Urinary bladder (tissue), 4 donors: ENCODE measurements around the gene FER1L5. TPM values are rescaled to one million over a fixed set of nuclear protein-coding genes. Genes with fewer than 3 reads are reported as not detected.

Source experiments
- DNase-seq: peaks from one replicate; pipeline ENCODE4 v3.0.0-alpha.2; 2015; ENCODE audit errors: extremely low spot score
- H3K27ac ChIP-seq: one replicate; pipeline ENCODE4 v1.5.1; 2013; ENCODE audit warnings: low read depth, mild to moderate bottlenecking, moderate library complexity
- H3K36me3 ChIP-seq: one replicate; pipeline ENCODE4 v1.6.1; 2013; ENCODE audit warnings: mild to moderate bottlenecking, moderate library complexity; ENCODE audit not compliant: insufficient read depth
- H3K4me1 ChIP-seq: one replicate; pipeline ENCODE4 v1.6.1; 2013; ENCODE audit warnings: mild to moderate bottlenecking, moderate library complexity; ENCODE audit not compliant: insufficient read depth
- H3K4me3 ChIP-seq: one replicate; pipeline ENCODE4 v1.5.1; 2013; ENCODE audit warnings: low read depth, low read length
- WGBS: extraction: QIAGEN DNeasy Blood & Tissue Kit; methylation state at CpG from one replicate; pipeline ENCODE4 v1.1.7; 2013; 5-methylcytosine and 5-hydroxymethylcytosine counted together
- polyA plus RNA-seq: library from polyadenylated mRNA; stranded (reverse); fragments of 200-250 nt; gene quantifications from one replicate; pipeline ENCODE4 v1.2.3, GENCODE V29; 2013
- total RNA-seq: library from RNA; depleted of rRNA; stranded (reverse); fragments of >200 nt; gene quantifications from one replicate; pipeline ENCODE4 v1.2.3, GENCODE V29; 2014
- donor health status: healthy with polysubstance abuse.
- donor health status: healthy.

FER1L5 gene
- total and polyA plus RNA-seq, 2 donors, result 0.01 to 0.58 TPM

DNA sequence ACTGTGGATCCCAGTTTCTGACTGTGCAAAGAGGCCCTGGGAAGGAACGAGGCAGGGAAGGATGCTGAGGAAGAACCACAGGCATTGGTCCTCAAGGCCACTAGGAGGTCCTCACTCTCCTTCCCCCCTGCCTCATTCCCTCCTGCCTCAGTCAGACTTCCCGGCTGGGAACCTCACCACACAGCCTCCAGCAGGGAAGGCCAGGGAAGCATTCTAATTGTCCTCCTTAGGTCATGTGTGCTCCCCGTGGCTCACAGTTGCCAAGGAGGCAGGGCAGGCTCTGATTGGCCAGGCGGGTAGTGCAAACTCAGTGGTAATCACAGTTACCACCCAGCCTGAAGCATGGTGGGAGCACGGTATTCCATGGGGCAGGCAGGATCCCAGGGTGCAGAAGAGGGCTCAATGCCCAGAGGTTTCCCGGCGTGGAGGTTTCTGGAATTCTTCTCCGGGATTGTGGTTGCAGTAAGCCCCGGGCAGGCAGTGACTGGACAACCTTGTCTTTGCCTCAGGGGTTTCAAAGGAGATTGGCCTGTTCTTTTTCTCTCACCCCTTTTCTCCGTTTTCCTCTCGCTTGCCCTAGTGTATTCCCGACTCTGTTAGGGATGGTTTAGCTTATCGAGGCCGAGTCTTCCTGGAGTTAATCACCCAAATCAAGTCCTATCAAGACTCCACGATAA is 27.1 kb downstream of the FER1L5 start:
- H3K4me3 ChIP-seq, result no peak overlapping the region
- H3K27ac ChIP-seq, result no peak overlapping the region
- DNase-seq, result no peak
- 88% methylated on average over 15 of the region's 15 CpGs for WGBS
- H3K4me1 ChIP-seq, result no peaks in the 10 kb centered on the region
- H3K36me3 ChIP-seq, result no peaks in the 10 kb centered on the region

DNA sequence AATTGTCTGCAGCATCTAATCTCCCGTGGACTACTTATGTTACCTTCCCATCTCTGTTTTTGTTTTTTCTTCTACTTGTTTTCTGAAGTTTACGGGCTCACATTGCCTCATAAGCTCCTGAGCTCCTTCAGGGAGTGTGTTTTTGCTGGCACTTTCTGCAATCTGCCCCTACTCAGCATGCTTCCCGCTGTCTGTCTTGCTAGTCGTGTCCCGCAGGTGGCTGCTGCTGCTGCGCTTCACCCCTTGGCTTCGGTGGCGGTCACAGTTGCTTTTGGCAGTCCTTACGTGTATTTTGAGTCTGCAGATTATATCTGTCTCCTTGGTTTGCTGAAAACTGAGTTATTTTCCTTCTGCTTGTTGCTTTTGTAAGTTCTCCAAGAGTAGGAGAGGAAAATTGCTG is 37.3 kb downstream of the FER1L5 start:
- WGBS, result 32% methylated on average over 9 of the region's 9 CpGs
- H3K27ac ChIP-seq, result no peak overlapping the region
- H3K4me3 ChIP-seq, result no peak overlapping the region
- no peaks in the 10 kb centered on the region for H3K36me3 ChIP-seq
- H3K4me1 ChIP-seq, result no peaks in the 10 kb centered on the region
- no peak for DNase-seq

DNA sequence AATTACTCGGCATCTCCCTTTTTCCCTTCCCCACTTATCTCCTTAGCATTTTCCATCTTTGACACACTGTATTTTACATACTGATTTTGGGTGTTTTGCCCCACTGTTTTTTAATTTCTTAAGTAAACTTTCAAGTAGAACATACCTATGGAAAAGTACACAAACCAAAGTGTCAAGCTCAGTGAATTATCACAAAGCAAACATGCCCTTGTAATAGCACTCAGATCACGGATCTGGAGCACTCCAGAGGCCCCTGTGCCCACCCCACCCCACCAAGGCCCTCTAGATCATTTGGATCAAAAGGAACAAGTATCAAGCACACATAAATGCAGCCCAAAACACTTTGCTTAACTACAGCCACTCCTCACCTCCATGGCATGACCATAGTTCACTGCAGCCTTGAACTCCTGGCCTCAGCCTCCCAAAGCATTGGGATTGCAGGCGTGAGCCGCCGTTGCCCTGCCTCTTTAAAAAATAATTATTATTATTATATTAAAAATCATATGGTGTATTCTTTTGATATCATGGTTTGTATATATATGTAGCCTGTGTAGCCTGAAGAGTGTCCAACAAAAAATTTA is 38.1 kb downstream of the FER1L5 start:
- Histone ChIP-seq H3K27ac (no peak overlapping the region), H3K4me1 (no peaks in the 10 kb centered on the region), H3K4me3 (no peak overlapping the region), H3K36me3 (no peaks in the 10 kb centered on the region)
- WGBS, result 78% methylated on average over 5 of the region's 5 CpGs
- no peak for DNase-seq

DNA sequence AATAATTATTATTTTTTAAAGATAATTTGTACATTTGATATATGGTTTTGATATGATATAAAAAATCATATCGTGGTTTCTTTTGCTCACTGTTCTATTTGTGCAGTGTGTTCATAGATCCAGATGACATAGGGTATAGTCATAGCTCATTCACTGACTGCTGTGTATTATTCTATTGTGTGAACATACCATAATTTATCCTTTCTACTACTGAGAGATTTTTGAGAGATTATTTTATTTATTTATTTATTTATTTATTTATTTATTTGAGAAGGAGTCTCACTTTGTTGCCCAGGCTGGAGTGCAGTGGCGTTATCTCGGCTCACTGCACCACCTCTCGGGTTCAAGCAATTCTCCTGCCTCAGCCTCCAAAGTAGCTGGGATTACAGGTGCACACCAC is 39.0 kb downstream of the FER1L5 start:
- Histone ChIP-seq H3K4me3 (no peak overlapping the region), H3K4me1 (no peaks in the 10 kb centered on the region), H3K36me3 (no peaks in the 10 kb centered on the region), H3K27ac (no peak overlapping the region)
- 95% methylated on average over 4 of the region's 4 CpGs for WGBS
- DNase-seq, result no peak

DNA sequence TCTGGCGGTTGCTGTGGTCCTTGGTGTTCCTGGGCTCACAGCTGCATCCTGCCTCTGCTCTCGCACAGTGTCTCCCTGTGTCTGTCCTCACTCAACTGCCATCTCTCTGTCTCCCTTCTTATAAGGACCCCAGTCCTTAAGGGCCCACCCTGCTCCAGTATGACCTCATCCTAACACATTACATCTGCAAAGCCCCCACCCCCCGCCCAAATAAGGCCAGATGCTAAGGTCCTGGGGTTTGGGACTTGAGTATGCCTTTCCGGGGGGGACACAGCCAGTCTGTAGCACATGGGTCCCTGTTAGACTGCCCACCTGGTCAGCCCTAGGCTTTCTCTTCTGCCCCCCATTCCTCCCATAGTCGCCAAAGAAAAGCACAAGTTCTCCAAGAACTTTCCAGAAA is 40.7 kb downstream of the FER1L5 start:
- no peak overlapping the region for H3K27ac ChIP-seq
- no peaks in the 10 kb centered on the region for H3K36me3 ChIP-seq
- no peak overlapping the region for H3K4me3 ChIP-seq
- DNase-seq, result no peak
- no peaks in the 10 kb centered on the region for H3K4me1 ChIP-seq
- 91% methylated on average over 5 of the region's 5 CpGs for WGBS

DNA sequence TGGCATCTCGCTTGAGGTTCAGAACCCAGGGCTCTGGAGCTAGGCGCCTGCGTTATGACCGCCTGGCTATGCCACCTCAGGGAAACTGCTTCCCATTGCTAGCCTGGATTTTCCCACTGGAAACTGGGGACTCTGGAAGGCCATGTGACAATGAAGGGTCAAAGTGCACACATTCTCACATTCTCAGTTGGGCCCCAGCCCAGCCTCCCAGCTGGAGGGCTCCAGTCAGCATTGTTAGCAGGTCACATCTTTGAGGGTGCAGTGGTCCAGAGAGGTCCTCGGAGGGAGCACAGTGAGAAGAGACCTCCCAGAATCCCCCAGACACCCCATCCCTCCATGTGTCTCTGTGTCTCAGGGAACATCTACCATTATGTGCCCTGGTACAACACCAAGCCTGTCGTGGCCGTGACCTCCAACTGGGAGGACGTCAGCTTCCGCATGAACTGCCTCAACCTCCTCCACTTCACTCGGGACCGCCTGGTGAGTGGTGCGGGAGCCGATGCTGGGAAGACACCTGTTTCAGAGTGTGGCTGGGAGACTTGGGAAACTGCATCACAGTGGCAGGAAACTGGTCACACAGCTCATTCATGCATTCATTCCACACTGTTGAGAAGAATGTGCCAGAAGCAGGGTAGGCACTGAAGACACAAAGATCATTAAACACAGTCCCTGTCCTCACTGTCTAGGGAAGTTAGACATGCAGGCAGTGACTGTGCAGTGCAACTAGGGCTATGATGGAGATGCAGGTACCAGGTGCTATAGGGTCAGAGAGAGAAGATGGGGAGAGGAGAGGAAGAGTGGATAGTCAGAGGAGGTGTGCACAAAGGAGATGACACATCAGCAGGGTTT is 41.6 kb downstream of the FER1L5 start:
- DNase-seq, result no peak
- no peaks in the 10 kb centered on the region for H3K4me1 ChIP-seq
- H3K27ac ChIP-seq, result no peak overlapping the region
- no peak overlapping the region for H3K4me3 ChIP-seq
- 96% methylated on average over 13 of the region's 13 CpGs for WGBS
- H3K36me3 ChIP-seq, result no peaks in the 10 kb centered on the region

DNA sequence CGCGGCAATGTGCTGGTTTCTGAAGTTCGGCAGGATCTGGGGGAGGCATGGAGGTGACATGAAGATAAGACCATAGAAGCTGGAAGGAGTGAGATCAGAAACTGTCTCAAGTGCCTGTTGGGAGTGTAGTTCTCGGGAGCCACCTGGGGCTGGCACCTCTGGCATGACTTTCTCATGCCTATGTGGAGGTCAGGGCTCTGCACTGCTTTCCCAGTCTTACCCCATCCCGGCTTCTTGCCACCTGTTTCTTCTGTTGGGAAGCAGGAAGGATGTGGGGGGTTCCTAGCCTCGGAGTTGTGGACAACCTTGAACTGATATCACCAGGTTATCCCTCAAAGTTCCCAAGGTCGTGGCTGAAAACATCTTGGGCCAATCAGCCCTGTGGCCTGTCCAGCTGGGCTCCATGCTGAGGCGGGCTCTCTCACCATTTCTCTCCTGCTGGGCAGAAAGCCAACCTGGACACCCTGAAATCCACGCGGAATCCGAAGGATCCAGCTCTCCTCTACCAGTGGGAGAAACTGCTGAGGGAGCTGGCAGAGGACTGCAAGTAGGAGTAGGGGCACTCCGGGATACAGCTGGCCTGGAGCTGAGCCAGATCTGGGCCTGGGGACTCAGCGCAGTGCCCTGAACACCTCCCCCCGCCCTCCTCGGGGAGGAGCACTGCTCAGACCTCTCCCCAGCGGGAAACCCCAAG is 42.5 kb downstream of the FER1L5 start:
- WGBS, result 49% methylated on average over 16 of the region's 16 CpGs
- no peak overlapping the region for H3K4me3 ChIP-seq
- DNase-seq, result no peak

DNA sequence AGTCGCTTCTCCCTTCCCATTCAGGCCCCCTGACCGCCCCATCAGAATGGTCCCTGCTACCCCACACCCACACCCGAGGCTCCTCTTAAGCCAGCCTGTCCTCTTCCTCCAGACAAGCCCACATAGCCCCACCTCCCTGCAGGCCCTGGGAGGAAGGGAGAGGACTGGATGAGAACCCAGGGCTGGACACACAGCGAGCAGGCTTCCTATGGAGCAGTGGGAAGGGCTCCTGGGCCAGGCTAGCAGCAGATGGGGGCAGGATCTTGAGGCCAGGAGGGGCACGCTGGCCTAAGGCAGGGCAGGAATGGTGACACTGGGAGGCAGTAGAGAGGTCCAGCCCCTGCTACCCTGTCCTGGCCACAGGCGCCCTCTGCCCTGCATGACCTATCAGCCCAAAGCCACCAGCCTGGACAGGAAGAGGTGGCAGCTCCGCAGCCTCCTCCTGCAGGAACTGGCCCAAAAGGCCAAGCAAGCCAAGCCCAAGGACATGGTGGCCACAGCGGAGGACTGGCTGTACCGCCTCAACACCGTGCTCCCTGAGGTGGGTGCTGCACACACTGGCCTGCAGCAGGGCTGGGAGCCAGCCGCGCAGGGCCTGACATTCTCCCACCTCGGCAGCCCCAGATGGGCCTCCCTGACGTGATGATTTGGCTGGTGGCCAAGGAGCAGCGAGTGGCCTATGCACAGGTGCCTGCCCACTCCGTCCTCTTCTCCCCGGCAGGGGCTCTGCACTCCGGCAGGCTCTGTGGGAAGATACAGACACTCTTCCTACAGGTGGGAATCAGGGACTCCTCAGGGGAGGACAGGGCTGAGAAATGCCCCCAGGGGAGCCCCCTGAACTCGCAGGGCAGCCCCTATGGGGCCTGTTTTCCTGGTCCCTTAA is 43.3 kb downstream of the FER1L5 start:
- Histone ChIP-seq H3K4me1 (no peaks in the 10 kb centered on the region), H3K27ac (no peak overlapping the region), H3K36me3 (no peaks in the 10 kb centered on the region), H3K4me3 (no peak overlapping the region)
- DNase-seq, result no peak
- WGBS, result 44% methylated on average over 19 of the region's 19 CpGs

More for the DNA sequence above, 42.5 kb downstream of the FER1L5 start:
- Histone ChIP-seq H3K27ac (no peak overlapping the region), H3K4me1 (no peaks in the 10 kb centered on the region), H3K36me3 (no peaks in the 10 kb centered on the region)

DNA sequence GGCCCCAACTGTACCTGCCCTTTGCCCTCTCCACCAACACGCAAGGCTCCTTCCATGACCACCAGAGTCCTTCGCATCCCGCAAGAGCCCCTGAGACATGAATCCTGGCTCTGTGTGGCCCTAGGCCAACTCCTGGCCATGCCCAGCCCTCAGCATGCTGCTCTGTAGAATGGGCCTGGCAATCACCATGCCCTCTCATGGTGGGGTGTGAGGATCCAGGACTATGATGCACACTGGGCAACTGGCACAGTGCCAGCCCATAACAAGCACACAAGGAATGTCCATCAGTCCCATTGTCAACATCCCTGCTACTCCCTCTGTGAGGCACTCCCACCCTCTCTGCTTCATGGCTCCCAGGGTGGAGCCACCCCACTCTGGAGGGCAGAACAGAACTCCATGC is 44.7 kb downstream of the FER1L5 start:
- H3K36me3 ChIP-seq, result no peaks in the 10 kb centered on the region
- 96% methylated on average over 3 of the region's 3 CpGs for WGBS
- H3K27ac ChIP-seq, result no peak overlapping the region
- H3K4me1 ChIP-seq, result no peaks in the 10 kb centered on the region
- no peak overlapping the region for H3K4me3 ChIP-seq
- no peak for DNase-seq

DNA sequence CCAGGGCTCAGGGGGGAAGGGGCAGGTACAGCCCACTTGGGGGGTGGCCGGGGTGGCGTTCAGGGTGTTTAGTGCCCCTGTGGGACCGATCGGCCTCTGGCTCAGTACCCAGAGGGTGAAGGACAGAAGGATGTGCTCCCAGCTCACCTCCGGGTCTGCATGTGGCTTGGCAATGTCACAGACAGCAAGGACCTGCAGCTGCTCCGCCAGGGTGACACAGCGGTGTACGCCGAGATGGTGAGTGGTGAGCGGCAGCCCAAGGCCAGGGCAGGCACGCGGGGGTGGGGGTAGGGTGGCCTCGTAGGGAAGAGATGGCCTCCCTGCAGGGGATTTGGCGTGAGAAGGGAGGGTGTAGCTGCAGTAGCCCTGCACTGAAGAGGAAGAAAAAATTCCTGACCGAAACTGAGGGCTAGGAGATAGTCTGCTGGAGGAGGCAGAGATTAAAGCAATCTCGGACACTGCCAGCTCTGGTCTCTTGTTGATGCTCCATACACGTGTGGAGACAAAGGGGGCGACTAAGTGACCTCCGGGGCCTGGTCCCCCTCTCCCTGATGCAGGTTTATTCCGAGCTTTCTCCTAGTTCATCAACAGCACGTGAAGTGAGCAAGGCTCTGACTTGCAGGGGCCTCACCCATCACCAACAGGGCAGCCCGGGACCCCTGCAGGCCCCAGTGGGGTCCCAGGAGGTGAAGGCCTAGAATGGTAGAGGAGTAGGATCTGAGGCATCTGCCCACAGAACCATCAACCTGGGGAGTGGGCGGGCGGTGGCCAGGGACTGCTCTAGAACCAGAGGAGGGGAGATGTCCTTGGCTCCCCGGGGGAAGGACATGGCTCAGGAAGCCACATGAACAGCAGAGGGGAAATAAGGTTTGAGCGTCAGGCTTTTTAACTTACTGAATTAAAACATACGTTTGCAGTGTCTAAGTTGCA is 45.4 kb downstream of the FER1L5 start:
- Histone ChIP-seq H3K27ac (no peak overlapping the region), H3K4me3 (no peak overlapping the region), H3K4me1 (no peaks in the 10 kb centered on the region), H3K36me3 (no peaks in the 10 kb centered on the region)
- DNase-seq, result no peak
- WGBS, result 83% methylated on average over 27 of the region's 27 CpGs

DNA sequence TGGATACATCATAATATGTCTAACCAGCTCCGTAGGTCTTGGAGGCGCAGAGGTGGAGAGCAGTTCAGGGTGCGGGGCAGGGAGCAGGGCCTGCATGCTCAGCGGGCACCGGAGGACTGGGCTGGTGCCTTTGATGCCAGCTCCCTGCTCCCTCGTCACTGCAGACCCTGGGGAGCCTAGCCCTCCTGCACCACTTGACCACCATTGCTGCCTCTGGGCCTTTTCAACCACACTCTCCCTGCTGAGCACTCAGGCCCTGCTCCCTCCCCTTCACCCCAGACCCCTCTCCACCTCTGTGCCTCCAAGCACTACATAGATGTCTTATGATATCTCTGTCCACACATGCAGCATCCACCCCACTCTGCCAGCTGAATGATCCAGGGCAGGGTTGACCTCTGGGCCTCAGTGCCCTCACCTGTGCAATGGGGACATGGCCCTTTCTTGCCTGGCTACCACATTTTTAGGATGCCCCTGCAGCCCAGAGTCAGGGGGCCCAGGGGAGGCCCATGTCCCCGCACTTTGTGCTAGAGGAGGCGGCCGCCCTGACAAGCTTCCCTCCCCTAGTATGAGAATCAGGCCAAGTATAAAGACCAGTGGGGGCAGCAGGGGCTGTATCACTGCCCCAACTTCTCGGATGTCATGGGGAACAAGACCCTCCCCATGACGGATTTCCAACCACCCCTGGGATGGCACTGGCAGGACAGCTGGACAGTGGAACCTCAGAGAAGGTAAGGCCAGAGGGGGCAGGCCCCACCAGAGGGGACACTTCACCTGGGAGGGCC is 46.3 kb downstream of the FER1L5 start:
- Histone ChIP-seq H3K36me3 (no peaks in the 10 kb centered on the region), H3K27ac (no peak overlapping the region), H3K4me3 (no peak overlapping the region), H3K4me1 (no peaks in the 10 kb centered on the region)
- 93% methylated on average over 11 of the region's 11 CpGs for WGBS
- DNase-seq, result no peak
